SK-N-MC (cell line): ENCODE data around the gene SETD1B.

Experiments
- EZH2 ChIP-seq: fragments of 200-600 bp; sonication (generic); IDR thresholded peaks from one replicate; pipeline ENCODE4 v1.6.1; 2017; ENCODE audit warnings: antibody characterized with exemption
- FOXP2 ChIP-seq: optimal IDR thresholded peaks from 2 replicates; pipeline ENCODE3; 2011; ENCODE audit warnings: mild to moderate bottlenecking, moderate library complexity; ENCODE audit not compliant: insufficient read depth; ENCODE audit errors: extremely low read length, control extremely low read depth

DNA sequence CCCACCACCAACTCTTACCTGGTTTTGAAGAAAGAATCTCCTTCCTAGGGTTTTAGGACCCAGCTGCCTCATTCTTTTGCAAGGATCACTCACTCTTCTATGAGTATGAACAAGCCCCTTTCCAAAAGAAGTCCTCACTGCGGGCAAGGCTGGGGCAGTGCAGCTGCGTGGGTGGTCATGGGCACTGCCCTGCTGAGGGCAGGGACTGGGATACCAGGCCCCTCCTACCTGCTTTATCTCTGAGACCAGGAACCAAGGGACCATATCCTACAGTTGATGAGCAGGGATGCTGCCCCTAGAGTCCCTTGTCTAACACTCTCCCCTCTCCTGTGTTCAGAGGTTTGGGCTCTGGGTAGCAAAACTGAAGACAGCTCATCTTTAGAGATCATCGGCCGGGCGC lies 34.3 kb downstream of the SETD1B start:
- TF ChIP-seq EZH2 (no peak), FOXP2 (no peak)
